SK-N-MC (cell line): ENCODE results near the gene LRMDA.

ENCODE experiments used
- DNase-seq: peaks from one replicate; pipeline ENCODE4 v3.0.0-alpha.2; 2011; ENCODE audit warnings: low read depth, low spot score
- H3K27ac ChIP-seq: fragments of 200-600 bp; sonication (generic); 2 replicates; pipeline ENCODE4 v1.5.1; 2016; ENCODE audit warnings: mixed run types
- H3K36me3 ChIP-seq: fragments of 200-600 bp; sonication (generic); 2 replicates; pipeline ENCODE4 v1.6.1; 2017; ENCODE audit warnings: antibody characterized with exemption, low read length, mixed read lengths; ENCODE audit not compliant: insufficient read depth
- H3K4me3 ChIP-seq: fragments of 200-600 bp; sonication (generic); 2 replicates; pipeline ENCODE4 v1.5.1; 2016
- H3K9ac ChIP-seq: fragments of 200-600 bp; sonication (generic); 2 replicates; pipeline ENCODE4 v1.8.0; 2017; ENCODE audit warnings: mixed run types, mixed read lengths; ENCODE audit not compliant: insufficient read length
- H3K9me3 ChIP-seq: fragments of 200-600 bp; sonication (generic); 2 replicates; pipeline ENCODE4 v1.6.1; 2017; ENCODE audit warnings: low read depth, mild to moderate bottlenecking, antibody characterized with exemption, low read length, moderate library complexity, mixed read lengths
- EZH2 ChIP-seq: fragments of 200-600 bp; sonication (generic); IDR thresholded peaks from one replicate; pipeline ENCODE4 v1.6.1; 2017; ENCODE audit warnings: antibody characterized with exemption
- FOXP2 ChIP-seq: optimal IDR thresholded peaks from 2 replicates; pipeline ENCODE3; 2011; ENCODE audit warnings: mild to moderate bottlenecking, moderate library complexity; ENCODE audit not compliant: insufficient read depth; ENCODE audit errors: extremely low read length, control extremely low read depth
- POLR2AphosphoS5 ChIP-seq: IDR thresholded peaks from 2 replicates; pipeline ENCODE4 v1.6.1; 2012; ENCODE audit warnings: mild to moderate bottlenecking, low read depth, low read length, borderline replicate concordance

The LRMDA gene

DNA sequence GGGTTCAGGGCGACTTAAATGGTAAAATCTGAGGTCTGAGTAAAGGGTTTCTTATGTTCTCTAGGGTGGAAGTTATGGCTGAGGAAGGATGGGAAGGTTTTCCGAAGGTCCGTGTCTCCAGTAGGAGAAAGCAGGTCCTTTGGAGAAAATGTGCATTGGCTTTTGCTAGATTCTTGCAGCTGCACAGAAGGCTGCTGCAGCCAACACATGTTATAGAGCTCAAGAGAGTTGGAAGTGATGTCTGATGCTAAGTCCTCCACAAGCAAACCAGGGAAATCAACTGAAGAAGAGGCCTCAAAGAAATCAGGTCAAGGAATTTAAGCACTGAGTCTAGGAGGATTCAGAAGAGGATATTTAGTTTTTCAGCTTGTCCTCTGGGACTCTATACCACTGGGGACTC is 404.6 kb downstream of the LRMDA start:
- no peaks in the 10 kb centered on the region for H3K9me3 ChIP-seq
- no peaks in the 10 kb centered on the region for H3K36me3 ChIP-seq
- no peak overlapping the region for H3K4me3 ChIP-seq
- no peak overlapping the region for H3K9ac ChIP-seq
- H3K27ac ChIP-seq = no peak overlapping the region
- DNase-seq = no peak
- TF ChIP-seq EZH2 (no peak), FOXP2 (no peak), POLR2AphosphoS5 (no peak)

DNA sequence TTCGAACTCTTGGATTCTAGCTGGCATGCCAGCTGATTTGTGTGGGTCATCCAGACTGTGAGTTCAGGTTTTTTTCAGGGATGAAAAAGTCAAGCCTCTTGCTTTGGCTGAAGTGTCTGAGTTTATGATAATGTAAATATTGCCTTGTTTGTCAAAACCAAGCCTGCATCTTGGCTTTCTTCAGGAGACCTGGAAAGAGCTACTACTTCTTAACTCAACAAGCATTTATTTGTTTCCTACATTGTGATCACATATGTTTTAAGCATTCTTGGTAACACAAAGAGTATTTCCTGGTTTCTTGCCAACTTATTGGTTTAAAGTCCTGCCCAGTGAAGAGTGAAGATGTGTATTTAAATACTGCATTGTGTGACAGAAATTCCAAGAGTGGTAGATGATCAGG is 407.1 kb downstream of the LRMDA start:
- Histone ChIP-seq H3K27ac (no peak overlapping the region), H3K36me3 (no peaks in the 10 kb centered on the region), H3K9me3 (no peaks in the 10 kb centered on the region), H3K9ac (no peak overlapping the region), H3K4me3 (no peak overlapping the region)
- TF ChIP-seq EZH2 = no peak
- TF ChIP-seq POLR2AphosphoS5 = no peak
- TF ChIP-seq FOXP2 = no peak
- no peak for DNase-seq

DNA sequence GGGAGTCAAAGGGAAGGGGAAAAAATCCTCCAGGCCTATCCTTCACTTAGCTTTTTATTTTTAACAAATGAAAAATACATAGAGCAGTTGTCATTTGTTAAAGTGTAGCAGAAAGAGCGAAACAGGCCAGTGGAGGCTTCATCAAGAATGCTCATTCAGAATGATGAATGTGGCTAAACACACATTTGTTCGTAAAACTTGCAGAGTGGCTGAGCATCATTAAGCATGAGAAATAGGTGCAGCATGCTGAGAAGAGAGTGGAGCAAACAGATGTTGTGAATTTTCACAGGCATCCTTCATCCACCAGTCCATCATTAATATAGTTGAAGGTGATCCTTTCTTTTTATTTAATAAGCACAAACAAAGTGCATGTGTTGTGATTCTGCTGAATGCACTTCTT is 407.6 kb downstream of the LRMDA start:
- Histone ChIP-seq H3K27ac (no peak overlapping the region), H3K4me3 (no peak overlapping the region), H3K36me3 (no peaks in the 10 kb centered on the region), H3K9me3 (no peaks in the 10 kb centered on the region), H3K9ac (no peak overlapping the region)
- no peak for DNase-seq
- TF ChIP-seq EZH2 (no peak), FOXP2 (no peak), POLR2AphosphoS5 (no peak)

GRCh38 chr10:75841266-75841665 is 409.8 kb downstream of the LRMDA start:
- Histone ChIP-seq H3K4me3 (no peak overlapping the region), H3K9me3 (no peaks in the 10 kb centered on the region), H3K27ac (no peak overlapping the region), H3K9ac (no peak overlapping the region), H3K36me3 (no peaks in the 10 kb centered on the region)
- TF ChIP-seq EZH2 = no peak
- no peak for TF ChIP-seq POLR2AphosphoS5
- no peak for TF ChIP-seq FOXP2
- no peak for DNase-seq

DNA sequence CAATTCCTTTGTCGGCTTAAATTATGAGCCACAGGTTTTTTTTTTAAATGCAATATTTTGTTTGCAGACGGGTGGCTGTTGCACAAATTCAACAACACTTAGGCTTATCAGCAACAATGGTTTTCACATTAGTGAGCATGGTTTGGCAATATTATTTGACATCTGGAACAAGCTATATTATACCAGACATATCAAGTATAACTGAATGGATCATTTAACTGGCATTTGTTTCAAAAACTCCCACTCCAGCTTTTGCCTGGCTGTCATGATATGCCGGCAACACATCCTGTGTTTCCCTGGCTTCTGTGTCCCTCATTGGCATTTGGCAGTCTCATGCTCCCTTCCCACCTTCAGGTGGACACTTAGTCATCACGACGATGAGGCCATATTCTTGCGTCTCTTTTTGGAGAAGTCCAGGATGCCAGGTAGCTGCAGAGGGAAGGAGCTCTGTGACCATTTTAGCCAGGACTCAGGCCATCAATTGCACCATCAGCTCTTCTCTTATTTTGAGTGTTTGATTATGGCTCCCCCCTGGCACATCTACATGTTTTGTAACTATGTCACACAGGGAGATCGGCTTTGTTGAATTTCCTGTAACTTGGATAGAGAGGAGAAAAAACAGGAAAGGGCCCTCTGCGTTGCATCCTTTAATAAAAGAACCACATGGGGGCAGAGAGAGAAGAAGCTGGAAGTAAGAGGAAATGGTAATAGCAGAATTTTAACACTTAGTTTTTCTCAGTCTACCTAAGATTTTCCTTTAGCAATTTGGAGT is 413.9 kb downstream of the LRMDA start:
- TF ChIP-seq FOXP2 (no peak), EZH2 (no peak), POLR2AphosphoS5 (no peak)
- Histone ChIP-seq H3K27ac (no peak overlapping the region), H3K9me3 (no peaks in the 10 kb centered on the region), H3K9ac (no peak overlapping the region), H3K36me3 (no peaks in the 10 kb centered on the region), H3K4me3 (no peak overlapping the region)
- no peak for DNase-seq

DNA sequence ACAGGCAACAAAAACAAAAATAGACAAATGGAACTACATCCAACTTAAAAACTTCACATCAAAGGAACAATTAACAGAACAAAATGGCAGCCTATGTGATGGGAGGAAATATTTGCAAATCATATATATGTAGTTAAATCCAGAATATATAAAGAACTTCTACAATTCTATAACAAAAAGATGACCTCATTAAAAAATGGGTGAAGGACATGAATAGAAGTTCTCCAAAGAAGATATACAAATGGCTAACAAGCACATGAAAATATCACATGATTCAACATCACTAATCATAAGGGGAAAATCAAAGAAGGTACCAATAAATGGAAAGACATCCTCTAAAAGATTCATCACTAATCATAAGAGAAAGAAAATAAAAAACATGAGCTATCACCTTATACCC is 416.1 kb downstream of the LRMDA start:
- H3K27ac ChIP-seq = no peak overlapping the region
- no peak overlapping the region for H3K4me3 ChIP-seq

GRCh38 chr10:75851580-75852345 is 420.3 kb downstream of the LRMDA start:
- DNase-seq = no peak
- Histone ChIP-seq H3K9ac (no peak overlapping the region), H3K27ac (no peak overlapping the region), H3K4me3 (no peak overlapping the region), H3K36me3 (no peaks in the 10 kb centered on the region), H3K9me3 (no peaks in the 10 kb centered on the region)
- TF ChIP-seq POLR2AphosphoS5 (no peak), FOXP2 (no peak), EZH2 (no peak)

More for the DNA sequence above, 416.1 kb downstream of the LRMDA start:
- no peak overlapping the region for H3K9ac ChIP-seq
- H3K36me3 ChIP-seq = no peaks in the 10 kb centered on the region
- no peak for TF ChIP-seq POLR2AphosphoS5
- TF ChIP-seq EZH2 = no peak
- no peak for TF ChIP-seq FOXP2
- DNase-seq = no peak
- H3K9me3 ChIP-seq = no peaks in the 10 kb centered on the region

DNA sequence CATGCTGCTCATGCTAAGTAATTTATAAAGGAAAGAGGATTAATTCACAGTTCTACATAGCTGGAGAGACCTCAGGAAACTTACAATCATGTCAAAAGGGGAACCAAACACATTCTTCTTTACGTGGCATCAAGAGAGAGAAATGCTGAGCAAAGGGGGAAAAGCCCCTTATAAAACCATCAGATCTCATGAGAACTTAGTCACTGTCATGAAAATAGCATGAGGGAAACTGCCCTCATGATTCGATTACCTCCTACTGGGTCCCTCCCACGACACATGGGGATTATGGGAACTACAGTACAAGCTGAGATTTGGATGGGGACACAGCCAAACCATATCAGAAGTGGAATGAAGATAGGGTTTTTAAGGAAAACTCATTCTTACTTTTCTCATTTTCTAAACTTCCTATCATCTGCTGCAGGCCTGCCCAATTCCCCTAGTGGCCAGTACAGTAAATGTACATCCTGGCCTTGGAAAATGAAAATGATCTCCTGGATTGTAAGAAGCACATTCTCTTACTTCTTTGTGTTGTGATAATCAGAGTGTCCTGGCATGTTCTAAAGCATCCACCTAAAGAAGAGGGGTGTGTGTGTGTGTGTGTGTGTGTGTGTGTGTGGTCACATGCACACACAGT is 421.5 kb downstream of the LRMDA start:
- TF ChIP-seq POLR2AphosphoS5 = no peak
- TF ChIP-seq FOXP2 = no peak
- TF ChIP-seq EZH2 = no peak
- no peak for DNase-seq
- no peak overlapping the region for H3K27ac ChIP-seq
- no peaks in the 10 kb centered on the region for H3K36me3 ChIP-seq
- H3K9ac ChIP-seq = no peak overlapping the region
- no peak overlapping the region for H3K4me3 ChIP-seq
- no peaks in the 10 kb centered on the region for H3K9me3 ChIP-seq
